Kidney glomerular epithelial cell (primary cell): ENCODE data around the gene G3BP2.
"Not testable (repeated sequence)": the region's sequence is repeated elsewhere in the genome, so short reads cannot be mapped to it uniquely, and the experiment has no call there.

Experiments used
- DNase-seq: peaks from one replicate; lab custom pipeline; 2025; lab: John Stamatoyannopoulos, UW

The G3BP2 gene

GRCh38 chr4:75673027-75673958, at the start of gene G3BP2:
TSS of gene G3BP2 (minus strand) at chr4:75673411. CDS start at chr4:75662025, 11,386 bp downstream.
- peak; percentile 97 for DNase-seq

DNA sequence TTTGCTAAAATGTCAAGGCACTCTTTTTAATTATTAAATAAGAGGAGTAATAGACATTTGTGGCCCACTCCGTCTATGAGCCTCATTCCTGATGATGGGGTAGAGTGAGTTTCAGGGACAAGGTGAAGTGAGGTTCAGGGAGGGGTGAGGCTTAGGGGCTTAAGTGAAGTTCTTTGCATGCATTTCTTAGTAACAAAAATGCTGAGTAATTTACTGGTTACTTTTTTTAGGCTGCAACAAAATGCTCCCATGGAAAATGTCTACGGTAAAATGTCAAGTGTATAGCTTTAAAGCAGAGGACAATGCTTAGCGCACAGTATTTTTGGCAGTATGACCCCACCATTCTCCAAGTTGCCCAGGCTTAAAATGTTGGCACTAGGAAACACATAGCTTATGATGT, 49.2 kb upstream of the G3BP2 start:
- no peak for DNase-seq

DNA sequence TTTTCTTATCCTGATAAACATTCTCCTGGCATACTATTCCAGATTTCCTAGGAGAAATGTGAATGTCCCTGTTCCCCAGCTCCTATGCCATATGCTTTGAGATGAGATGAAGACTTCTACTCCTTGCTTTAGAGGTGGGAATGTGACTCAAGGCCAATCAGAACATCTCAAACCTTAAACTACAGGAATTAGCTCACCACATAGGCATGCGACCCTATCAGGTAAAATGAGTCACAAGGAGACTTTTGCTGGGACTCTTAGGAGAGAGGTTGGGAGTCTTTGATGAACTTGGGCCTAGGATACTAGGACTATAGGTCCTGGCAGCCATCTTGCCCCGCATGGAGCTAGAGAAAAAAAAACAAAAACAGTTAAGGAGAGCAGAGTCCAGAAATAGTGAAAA, 45.3 kb upstream of the G3BP2 start:
- peak; percentile 33 for DNase-seq

GRCh38 chr4:75717408-75717807, 44.2 kb upstream of the G3BP2 start:
- DNase-seq = no peak

DNA sequence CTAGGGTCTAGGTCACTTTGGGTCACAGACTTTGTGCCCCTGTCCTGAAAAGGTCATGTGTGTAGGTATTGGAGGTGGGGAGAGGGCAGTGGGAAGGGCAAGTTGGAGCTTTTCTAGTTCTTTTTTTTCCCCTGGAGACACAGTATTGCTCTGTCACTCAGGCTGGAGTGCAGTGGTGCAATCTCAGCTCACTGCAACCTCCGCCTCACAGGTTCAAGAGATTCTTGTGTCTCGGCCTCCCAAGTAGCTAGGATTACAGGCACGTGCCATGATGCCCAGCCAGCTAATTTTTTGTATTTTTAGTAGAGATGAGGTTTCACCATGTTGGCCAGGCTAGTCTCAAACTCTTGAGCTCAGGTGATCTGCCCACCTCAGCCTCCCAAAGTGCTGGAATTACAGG, 42.8 kb upstream of the G3BP2 start:
- DNase-seq = not testable (repeated sequence)

DNA sequence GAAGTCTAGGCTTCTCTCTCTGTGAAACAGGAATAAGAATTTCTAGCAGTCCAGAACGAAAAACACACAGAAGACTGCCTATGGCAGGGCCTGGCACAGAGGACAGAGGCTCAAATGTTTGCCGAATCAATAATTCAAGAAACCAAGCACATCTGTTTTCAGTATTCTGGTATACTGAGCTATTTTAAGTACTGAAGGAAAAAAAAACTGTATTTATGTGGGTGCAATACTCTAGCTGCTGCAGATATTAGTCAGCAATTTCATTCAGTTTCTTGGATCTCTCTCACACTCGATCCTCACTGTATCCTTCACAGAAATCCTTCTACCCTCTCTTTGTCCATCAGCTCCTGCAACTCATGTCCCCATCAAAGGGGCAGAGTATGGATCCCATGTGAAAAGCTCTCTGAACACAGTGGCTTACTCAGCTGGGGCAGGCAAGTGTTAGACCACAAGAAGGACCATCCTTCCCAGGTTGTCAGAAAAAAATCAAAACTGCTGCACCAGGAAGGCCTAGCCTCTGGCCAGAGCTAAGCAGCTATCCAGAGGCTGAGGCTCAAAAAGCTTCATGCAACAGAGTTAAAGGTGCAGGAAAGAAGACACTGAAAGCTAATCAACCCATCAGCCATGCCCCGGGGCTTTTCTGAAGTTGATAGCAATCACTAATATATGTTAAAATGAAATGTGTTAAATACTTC, 42.0 kb upstream of the G3BP2 start:
- no peak for DNase-seq

DNA sequence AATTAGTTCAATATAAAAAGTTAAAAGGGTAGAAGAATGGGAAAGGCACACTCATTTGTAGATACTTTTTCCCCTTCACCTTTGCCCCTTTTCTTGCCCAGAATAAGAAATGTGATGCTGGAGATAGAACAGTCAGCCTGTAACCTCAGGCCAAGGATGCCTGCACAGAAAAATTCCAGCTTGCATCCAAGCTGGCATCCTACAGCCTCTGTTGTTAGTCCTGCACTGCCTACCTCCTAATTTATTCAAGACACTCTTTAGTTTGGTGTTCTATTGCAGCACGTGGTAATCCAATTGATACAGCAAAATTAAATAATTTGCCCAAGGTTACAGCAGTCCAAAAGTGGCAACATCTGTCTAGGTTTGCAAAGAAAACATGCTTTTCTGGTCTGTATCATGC, 41.5 kb upstream of the G3BP2 start:
- DNase-seq = no peak

GRCh38 chr4:75714011-75714410, 40.8 kb upstream of the G3BP2 start:
- DNase-seq = no peak

- DNase-seq = no peak
Measured at GRCh38 chr4:75710246-75710645, 37.0 kb upstream of the G3BP2 start.

DNA sequence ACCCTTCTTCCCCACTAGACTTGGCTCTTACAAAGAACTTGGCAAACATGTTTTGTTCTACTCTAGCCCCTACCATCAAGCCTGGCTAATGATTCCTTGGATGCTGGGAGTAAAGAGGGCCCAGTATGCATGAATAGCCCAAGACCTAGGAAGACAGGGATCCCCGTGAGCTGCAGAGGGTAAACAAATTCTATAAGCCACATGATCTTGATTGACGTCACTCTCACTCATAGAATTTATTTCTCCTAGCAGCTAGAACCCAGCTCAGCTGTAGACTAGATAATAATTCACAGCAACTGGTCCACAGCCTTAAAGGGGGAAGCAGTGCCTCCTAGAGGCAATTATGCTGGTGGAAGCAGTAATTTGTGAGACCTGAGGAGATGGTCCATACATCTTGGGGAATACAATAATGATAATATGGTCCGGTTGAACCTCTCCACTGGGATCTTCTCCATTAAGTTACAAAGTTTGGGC, 35.0 kb upstream of the G3BP2 start:
- DNase-seq = no peak

- DNase-seq = no peak
Measured at GRCh38 chr4:75705198-75705977, 32.2 kb upstream of the G3BP2 start.

- no peak for DNase-seq
Measured at GRCh38 chr4:75702919-75703411, 29.8 kb upstream of the G3BP2 start.

DNA sequence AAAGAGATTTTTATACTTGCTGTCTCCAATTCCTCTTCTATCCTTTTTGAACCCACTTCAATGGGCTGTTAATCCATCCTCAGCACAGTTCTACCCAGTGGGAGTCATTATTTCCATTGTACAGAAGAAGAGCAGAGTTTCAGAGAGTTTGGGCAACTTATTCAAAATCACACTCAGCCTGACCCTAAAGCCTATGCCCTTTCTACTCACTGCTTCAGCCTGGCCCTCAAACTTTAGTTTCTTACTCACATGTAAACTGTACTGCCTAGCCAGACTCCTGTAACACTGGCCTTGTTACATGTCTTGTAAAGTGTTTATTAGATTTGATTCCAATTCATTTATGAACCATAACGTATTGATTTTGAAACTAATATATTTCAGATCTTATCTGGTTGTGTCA, 26.1 kb upstream of the G3BP2 start:
- DNase-seq = no peak

- DNase-seq = no peak
Measured at GRCh38 chr4:75698963-75699228, 25.7 kb upstream of the G3BP2 start.

DNA sequence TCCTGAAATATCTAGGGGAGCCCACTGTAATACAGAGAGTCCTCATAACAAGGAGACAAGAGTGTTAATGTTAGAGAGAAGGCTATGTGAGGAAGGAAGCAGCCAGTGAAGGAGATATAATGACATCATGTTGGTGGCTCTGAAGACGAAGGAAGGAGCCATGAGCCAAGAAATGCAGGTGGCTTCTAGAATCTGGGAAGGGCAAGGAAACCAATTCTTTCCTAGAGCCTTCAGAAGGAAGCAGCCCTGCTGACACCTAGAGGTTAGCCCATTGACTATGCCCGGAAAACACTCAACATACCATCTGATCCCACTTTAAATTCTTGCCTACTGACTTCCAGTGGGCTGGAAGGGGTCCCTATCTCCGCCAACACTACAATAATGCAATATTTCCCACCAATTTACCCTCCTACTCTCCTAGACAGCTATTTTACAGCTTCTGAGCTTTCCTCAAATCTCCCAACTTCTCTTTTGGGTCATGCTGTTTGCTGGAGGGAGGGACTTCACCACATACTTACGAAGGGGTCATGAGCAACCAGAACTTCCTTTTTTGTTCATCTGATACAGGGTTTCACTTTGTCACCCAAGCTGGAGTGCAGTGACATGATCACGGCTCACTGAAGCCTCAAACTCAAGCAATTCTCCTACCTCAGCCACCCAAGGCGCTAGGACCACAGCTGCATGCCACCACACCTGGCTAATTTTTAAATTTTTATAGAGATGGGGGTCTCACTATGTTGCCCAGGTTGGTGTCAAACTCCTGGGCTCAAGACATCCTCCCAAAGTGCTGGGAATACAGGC, 25.2 kb upstream of the G3BP2 start:
- DNase-seq = no peak

DNA sequence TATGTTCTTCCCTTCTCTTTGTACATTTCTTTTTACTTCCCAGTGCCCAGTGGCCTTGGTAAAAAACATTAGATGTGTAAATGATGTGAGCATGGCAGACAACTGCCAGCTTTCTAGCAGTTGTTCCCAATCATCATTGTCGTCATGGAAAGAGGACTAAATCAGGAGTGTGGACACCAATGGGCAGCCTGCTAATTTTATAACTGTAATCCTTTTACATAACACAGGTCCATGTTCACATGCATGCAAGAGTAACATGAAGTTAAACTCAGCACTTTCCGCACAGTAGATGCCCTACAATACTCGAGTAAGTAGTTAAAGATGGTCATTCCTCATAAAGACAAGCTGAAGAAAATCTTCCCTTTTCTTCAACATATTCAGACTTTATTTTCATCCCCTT, 23.4 kb upstream of the G3BP2 start:
- DNase-seq = no peak

DNA sequence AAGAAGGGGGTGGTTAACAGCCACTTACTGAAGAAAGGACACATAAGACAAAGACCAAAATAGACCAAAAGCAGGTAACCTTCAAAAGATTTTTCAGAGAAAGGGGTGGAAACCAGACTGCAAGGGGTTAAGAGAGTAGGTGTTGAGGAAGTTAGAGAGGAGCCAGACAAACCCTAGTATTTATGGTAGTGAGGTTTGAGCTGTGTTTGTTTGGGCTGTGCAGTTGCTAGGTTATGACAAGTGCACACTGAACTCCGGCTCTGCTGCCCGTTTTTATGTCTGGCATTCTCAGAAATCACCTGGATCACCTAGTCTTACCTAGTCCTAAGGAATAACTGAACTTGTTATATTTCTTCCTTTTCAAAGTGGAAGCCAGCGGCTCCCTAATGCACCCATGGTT, 22.9 kb upstream of the G3BP2 start:
- DNase-seq = no peak

GRCh38 chr4:75692066-75692465, 18.9 kb upstream of the G3BP2 start:
- not testable (repeated sequence) for DNase-seq

DNA sequence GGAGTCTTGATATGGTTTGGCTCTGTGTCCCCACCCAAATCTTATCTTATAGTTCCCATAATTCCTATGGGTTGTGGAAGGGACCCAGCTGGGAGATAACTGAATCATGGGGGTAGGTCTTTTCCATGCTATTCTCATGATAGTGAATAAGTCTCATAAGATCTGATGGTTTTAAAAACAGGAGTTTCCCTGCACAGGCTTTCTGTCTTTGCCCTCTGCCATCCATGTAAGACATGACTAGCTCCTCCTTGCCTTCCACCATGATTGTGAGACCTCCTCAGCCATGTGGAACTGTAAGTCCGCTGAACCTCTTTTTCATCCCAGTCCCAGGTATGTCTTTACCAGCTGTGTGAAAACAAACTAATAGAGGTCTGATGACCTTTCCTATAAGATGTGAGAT, 13.9 kb upstream of the G3BP2 start:
- not testable (repeated sequence) for DNase-seq

DNA sequence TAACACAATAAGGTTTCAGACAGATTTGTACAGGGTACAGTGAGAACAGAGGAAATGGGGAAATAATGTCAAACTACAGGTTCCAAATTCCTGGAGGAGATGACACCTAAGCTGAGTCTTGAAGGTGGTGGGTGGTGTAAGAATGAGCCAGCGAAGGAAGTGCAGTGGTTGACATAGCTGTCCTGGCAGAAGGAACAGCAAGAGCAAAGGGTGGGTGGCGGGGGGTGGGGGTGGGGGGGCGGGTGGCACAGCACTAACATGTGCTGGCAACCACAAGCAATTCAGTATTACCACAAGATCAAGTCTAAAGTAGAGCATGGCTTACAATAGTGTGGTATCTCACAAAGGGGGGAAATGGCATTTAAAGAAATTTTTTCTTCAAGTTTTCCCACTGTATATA, 13.1 kb upstream of the G3BP2 start:
- no peak for DNase-seq

DNA sequence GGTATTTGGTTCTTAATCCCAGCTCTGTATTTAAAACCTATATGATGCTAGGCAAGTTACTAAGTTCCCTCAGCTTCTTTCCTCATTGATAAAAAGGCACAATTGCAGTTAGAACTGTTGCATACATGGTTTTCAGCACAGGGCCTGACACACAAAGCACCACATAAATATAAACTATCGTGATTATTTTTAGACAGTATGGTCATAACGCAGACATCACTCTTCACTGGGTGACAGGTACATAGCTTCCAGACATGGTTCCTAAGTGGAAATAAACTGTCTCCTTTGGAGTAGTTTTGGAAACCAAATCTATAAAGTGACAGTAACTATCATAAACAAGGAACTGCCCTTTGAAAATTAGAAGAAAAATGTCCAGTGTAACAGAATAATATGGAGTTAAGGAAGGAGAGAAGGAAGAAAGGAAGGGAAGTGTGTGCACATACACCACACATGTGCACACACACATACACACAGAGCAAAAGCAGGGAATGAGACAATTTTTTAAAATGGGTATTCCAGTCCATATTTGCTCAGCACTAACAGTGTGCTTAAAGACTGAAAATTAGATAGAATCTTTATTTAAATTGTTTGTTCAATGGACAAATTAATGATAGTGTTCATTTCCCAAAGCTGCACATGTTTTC, 12.5 kb upstream of the G3BP2 start:
- no peak for DNase-seq
